ENCODE data around the gene CAV1.

GRCh38 chr7:116575853-116576252 lies 51.0 kb downstream of the CAV1 start:
- TF ChIP-seq CTCF (IDR thresholded peaks at IDR 0.05; ENCODE audit: low read depth, low read length) (no peak), POLR2A (IDR thresholded peaks at IDR 0.05; ENCODE audit: extremely low read depth, insufficient read length) (no peak)
